GM12801 (cell line): ENCODE measurements around the gene OLA1.

Experiments used
- CTCF ChIP-seq: IDR thresholded peaks from one replicate; pipeline ENCODE4 v1.5.1; 2011; ENCODE audit warnings: control low read depth; ENCODE audit not compliant: insufficient read length; ENCODE audit errors: extremely low read depth

Gene OLA1

GRCh38 chr2:174145827-174146226 is 102.5 kb downstream of the OLA1 start:
- no peak for TF ChIP-seq CTCF

DNA sequence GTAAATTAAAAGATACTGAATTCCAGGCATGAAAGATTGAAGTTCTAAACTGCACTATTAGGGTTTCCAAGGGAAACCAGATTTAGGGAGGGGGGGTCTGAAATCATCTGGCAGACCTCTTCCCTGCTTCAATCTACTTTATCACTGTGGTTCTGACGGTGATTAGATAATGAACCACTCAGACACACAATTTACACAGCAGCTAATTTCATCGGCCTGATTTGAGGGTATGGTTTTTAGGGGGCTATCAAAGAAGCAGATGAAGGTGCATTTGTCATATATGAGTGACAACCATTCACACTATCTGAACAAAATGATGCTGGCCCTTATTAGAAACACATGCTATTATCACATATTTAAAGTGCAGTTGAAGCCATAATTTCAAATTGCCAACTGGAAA is 106.0 kb downstream of the OLA1 start:
- no peak for TF ChIP-seq CTCF

DNA sequence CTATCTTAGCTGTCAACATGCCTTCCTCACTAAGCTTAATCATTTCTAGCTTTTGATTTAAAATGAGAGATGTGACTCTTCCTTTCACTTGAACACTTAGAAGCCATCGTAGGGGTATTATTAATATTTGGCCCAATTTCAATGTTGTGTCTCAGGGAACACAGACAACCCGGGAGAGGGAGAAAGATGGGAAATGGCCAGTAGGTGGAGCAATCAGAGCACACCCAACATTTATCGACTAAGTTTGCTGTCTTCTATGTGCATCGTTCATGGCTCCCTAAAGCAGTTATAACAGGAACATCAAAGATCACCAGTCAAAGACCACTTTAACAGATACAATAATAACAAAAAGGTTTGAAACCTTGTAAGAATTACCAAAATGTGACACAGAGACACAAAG is 110.2 kb downstream of the OLA1 start:
- no peak for TF ChIP-seq CTCF

- TF ChIP-seq CTCF = no peak
Observed at GRCh38 chr2:174135981-174136380, 112.4 kb downstream of the OLA1 start.

DNA sequence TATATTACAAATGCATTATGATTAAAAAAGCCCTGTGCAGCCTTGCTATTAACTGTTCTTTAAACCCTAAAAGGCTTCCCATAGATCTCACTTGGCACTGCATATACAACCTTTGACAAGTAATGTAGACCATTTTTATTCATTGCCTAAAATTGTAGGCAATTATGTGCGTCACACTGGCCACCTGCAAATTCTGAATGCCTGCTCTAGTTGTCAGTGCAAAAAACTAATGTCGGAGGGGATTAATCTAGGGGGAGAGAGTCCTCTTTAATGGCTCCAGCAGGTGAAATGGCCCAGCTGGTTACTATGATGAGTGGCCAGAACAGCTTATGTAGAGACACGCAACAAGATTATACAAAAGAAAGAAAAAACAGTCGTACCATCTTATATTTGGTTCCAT is 123.2 kb downstream of the OLA1 start:
- TF ChIP-seq CTCF = no peak

DNA sequence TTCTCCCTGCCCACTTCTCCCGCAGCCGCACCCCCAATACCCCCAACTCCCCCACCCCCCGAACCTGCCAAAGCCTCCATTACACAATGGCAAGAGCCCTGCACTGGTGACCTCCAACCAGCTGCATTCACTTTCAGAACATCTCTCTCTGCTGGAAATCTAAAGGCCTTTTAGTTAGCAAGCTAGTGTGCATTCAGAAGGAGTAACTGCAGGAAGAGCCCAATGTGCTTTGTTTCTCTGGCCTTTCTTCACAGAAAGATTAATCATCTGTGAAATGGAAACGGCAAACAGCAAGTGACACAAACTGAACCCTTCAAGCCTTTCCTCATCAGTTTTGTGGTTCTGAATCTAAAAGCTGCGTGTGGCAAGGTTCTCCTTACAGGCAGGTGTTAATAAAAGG is 124.2 kb downstream of the OLA1 start:
- TF ChIP-seq CTCF = no peak

GRCh38 chr2:174122185-174122584 is 126.1 kb downstream of the OLA1 start:
- TF ChIP-seq CTCF = no peak

DNA sequence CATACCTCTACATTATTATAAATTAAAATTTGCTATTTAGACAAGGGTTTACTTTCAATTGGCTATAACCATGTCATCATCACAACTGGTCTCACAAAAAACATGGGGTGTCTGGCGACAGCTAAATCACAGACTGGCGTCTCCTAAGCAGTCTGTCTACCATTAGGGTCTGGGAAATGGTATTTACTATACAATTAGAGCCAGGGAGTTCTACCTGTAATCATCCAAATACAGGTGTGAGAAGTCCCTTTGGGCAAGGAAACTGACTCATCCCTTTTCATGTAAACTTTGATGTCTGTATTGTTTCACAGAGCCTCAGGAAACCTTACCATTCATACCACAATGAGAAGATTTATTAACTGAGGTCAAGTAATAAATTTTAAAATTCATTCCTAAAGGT is 126.7 kb downstream of the OLA1 start:
- TF ChIP-seq CTCF = no peak
